Activated B cell treated with CpG ODN at 0.5 μM for 24 hours (primary cell): ENCODE results near the gene STN1. TPM values are rescaled to one million over a fixed set of nuclear protein-coding genes. Genes with fewer than 3 reads are reported as not detected.

Experiments
- ATAC-seq: fragments of 200-7000 bp; cut with Tn5 transposase; one replicate; pipeline ENCODE4 v1.10.0; 2021; ENCODE audit warnings: low read depth, mild to moderate bottlenecking, moderate library complexity
- CTCF ChIA-PET: fragments of 350-600 bp; sonication (Branson Sonifier 250); formaldehyde crosslinking; loops from one replicate; lab custom pipeline; 2021; ENCODE audit warnings: antibody characterized with exemption; lab: Charles Lee
- POLR2A ChIA-PET: fragments of 350-600 bp; sonication (Branson Sonifier 250); formaldehyde crosslinking; loops from one replicate; lab custom pipeline; 2021; ENCODE audit warnings: antibody characterized with exemption; lab: Charles Lee
- DNase-seq: peaks from one replicate; pipeline ENCODE4 v3.0.0; 2022
- H3K27ac Mint-ChIP-seq: one replicate; pipeline ENCODE4 v1.8.0; 2020; ENCODE audit warnings: mixed read lengths
- H3K27me3 Mint-ChIP-seq: one replicate; pipeline ENCODE4 v1.8.0; 2021; ENCODE audit warnings: mixed read lengths
- H3K36me3 Mint-ChIP-seq: one replicate; pipeline ENCODE4 v1.8.0; 2021; ENCODE audit warnings: low read depth, mixed read lengths
- H3K4me1 Mint-ChIP-seq: one replicate; pipeline ENCODE4 v1.8.0; 2021; ENCODE audit warnings: mixed read lengths
- H3K4me3 Mint-ChIP-seq: one replicate; pipeline ENCODE4 v1.8.0; 2020; ENCODE audit warnings: mild to moderate bottlenecking, mixed read lengths
- H3K9me3 Mint-ChIP-seq: one replicate; pipeline ENCODE4 v1.8.0; 2020; ENCODE audit warnings: mixed read lengths
- CTCF ChIP-seq: fragments of 200-600 bp; IDR thresholded peaks from one replicate; pipeline ENCODE4 v1.8.0; 2022; ENCODE audit warnings: antibody characterized with exemption, mild to moderate bottlenecking
- intact Hi-C: fragments of 100-400 bp; cut with micrococcal nuclease; formaldehyde crosslinking; loops from one replicate; pipeline ENCODE4 v1.15.1; 2024
- total RNA-seq: library from RNA; stranded (reverse); gene quantifications from 2 replicates; pipeline ENCODE4 v1.2.3, GENCODE V29; 2022

Gene STN1
- total RNA-seq, 1 donor from 2014 or later: 14.0 TPM

DNA sequence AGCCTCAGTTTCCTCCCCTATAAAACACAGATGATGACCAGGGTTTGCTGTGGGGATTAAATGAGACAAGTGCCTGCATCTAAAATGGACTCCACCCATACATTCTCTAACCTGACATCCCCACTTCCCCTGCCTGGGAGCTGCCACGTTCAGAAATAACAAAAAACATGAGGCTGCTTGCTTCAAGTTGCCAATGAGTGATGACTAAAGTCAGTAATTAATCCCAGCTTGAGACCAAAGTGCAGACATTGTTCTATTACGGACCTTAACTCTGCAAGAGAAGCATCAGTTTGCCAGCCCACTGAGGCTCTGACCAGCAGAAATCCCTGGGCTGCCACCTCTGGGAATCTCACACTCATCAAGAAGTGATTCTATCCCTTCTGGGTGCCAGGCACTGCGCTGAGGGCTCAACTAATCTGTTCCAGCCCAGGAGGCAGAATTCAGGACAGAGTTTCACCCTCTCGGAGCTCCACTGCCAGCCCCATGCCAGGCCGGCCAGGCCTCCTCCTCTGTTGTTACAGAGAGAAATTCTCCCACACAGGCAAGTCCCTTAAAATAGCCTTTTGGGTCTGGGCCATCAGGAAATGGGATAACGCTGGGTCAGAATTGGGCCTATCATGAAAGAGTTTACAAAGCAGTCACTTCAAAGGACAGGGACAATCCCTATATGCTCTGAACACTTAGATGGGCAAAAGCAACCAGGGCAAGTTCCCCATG, 74.0 kb downstream of the STN1 start:
- no peak overlapping the region for H3K4me3 Mint-ChIP-seq

DNA sequence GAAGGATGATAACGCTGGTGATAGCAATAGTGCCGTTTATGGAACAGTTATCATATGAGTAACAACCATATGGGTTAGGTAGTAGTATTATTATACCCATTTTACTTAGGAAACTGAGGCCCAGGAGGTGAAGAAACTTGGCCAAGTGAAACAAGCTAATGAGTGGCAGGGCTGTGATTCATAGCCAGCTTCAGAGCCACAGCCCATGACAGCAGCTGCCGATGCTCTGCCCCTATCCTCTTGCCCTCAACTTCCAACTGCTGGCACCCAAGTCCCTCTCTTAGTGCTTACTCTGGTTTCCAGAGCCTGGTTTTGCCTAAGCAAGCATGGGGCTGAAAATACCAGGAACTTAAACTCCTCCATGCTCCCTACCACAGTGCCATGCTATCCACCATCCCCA, 74.9 kb downstream of the STN1 start:
- Mint-ChIP-seq H3K27me3 (peaks cover 3% of the 10 kb centered on the region), H3K27ac (no peak overlapping the region), H3K36me3 (no peaks in the 10 kb centered on the region), H3K9me3 (no peaks in the 10 kb centered on the region), H3K4me3 (no peak overlapping the region), H3K4me1 (peaks cover 17% of the 10 kb centered on the region)
- no peak for TF ChIP-seq CTCF
- intact Hi-C loops: no loop called here
- ChIA-PET POLR2A (no interaction called here), CTCF (no interaction called here)
- ATAC-seq: no peak
- DNase-seq: no peak

More for the DNA sequence above, 74.0 kb downstream of the STN1 start:
- intact Hi-C loops: no loop called here
- ATAC-seq: no peak
- H3K4me1 Mint-ChIP-seq: peaks cover 17% of the 10 kb centered on the region
- DNase-seq: no peak
- ChIA-PET CTCF (no interaction called here), POLR2A (no interaction called here)
- H3K9me3 Mint-ChIP-seq: no peaks in the 10 kb centered on the region
- no peaks in the 10 kb centered on the region for H3K36me3 Mint-ChIP-seq
- TF ChIP-seq CTCF: no peak
- no peak overlapping the region for H3K27ac Mint-ChIP-seq
- peaks cover 7% of the 10 kb centered on the region for H3K27me3 Mint-ChIP-seq

DNA sequence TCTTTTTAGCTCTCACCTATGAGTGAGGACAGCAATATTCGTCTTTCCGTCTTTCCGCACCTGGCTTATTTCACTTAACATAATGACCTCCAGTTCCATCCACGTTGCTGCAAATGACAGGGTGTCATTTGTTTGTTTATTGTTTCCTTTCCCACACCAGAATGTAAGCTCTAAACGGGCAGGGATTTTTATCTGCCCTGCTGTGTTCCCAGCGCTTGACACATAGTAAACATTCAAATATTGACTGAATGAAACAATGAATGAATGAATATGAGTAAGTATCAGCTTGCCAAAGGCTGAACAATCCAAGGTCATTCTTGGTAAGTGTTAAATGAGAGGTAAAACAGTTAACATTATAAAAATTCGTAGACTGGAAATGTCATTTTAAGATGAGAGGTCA, 75.4 kb downstream of the STN1 start:
- CTCF ChIA-PET: no interaction called here
- Mint-ChIP-seq H3K4me3 (no peak overlapping the region), H3K27ac (no peak overlapping the region), H3K27me3 (peaks cover 3% of the 10 kb centered on the region), H3K4me1 (peaks cover 17% of the 10 kb centered on the region), H3K9me3 (no peaks in the 10 kb centered on the region), H3K36me3 (no peaks in the 10 kb centered on the region)
- no peak for TF ChIP-seq CTCF
- no peak for ATAC-seq
- intact Hi-C loops: no loop called here
- POLR2A ChIA-PET: no interaction called here
- DNase-seq: no peak

DNA sequence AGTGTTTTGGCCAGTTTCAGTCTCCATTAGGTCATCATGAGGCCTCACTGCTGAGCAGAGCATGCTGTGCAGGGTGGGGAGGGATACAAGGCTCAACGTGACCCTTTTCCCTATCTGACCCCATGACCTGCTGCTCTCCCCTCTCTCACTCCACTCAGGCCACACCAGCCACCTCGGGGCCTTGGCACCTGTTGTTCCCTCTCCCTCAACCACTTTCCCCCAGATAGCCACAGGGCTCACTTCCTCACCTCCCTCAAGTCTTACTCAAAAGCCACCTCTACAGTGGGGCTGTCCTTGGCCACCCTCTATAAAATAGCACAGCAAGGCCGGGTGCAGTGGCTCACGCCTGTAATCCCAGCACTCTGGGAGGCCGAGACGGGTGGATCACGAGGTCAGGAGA, 76.5 kb downstream of the STN1 start:
- ChIA-PET CTCF (no interaction called here), POLR2A (no interaction called here)
- Mint-ChIP-seq H3K9me3 (no peaks in the 10 kb centered on the region), H3K4me3 (no peak overlapping the region), H3K27ac (no peak overlapping the region), H3K4me1 (peaks cover 15% of the 10 kb centered on the region), H3K36me3 (no peaks in the 10 kb centered on the region), H3K27me3 (peaks cover 3% of the 10 kb centered on the region)
- ATAC-seq (no peak), DNase-seq (no peak)
- intact Hi-C loops: no loop called here
- no peak for TF ChIP-seq CTCF

DNA sequence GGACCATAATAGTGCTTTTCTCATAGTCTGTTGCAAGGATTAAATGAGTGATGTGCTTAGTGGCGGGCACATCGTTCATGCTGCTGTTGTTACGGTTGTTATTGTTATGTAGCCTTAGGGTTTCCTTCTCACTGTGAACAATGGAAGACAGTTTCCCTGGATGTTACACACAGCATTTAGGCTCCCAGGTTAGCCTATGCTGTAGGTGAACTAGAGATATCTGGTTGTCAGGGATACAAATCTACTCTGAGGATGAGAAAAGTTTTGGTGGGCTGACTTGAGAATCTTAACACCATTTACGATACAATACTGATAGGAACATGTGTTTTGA, 77.3 kb downstream of the STN1 start:
- Mint-ChIP-seq H3K4me1 (peaks cover 7% of the 10 kb centered on the region), H3K9me3 (no peaks in the 10 kb centered on the region), H3K27me3 (peaks cover 3% of the 10 kb centered on the region), H3K27ac (no peak overlapping the region), H3K36me3 (no peaks in the 10 kb centered on the region), H3K4me3 (no peak overlapping the region)
- intact Hi-C loops: no loop called here
- no peak for TF ChIP-seq CTCF
- CTCF ChIA-PET: interaction anchor here (0.6 kb wide), 1 partner anchor 15 kb away, joined by 3 read pairs; no protein-coding TSS in a partner anchor
- ATAC-seq (no peak), DNase-seq (no peak)
- POLR2A ChIA-PET: no interaction called here
